Neural progenitor cell (in vitro differentiated cells): Measurements from ENCODE around the gene HAPSTR1.

ENCODE experiments used
- CTCF ChIP-seq: fragments of 200-600 bp; sonication (generic); IDR thresholded peaks from 2 replicates; pipeline ENCODE4 v1.5.1; 2017; ENCODE audit warnings: antibody characterized with exemption, mild to moderate bottlenecking
- EZH2 ChIP-seq: fragments of 200-600 bp; sonication (generic); IDR thresholded peaks from 2 replicates; pipeline ENCODE4 v1.6.1; 2017; ENCODE audit warnings: antibody characterized with exemption, mild to moderate bottlenecking, moderate library complexity
- EZH2phosphoT487 ChIP-seq: fragments of 200-600 bp; sonication (generic); IDR thresholded peaks from 2 replicates; pipeline ENCODE4 v1.6.1; 2017; ENCODE audit warnings: antibody characterized with exemption

- TF ChIP-seq EZH2phosphoT487 (no peak), CTCF (no peak), EZH2 (no peak)
Observed at GRCh38 chr16:9042964-9043680, 48.3 kb upstream of the HAPSTR1 start.
